Right lobe of liver (tissue), 4 donors: Measurements from ENCODE around the gene GPR84.

ENCODE experiments used
- POLR2A ChIP-seq: fragments of 450-650 bp; IDR thresholded peaks from one replicate; pipeline ENCODE4 v1.6.1; 2017; ENCODE audit warnings: antibody characterized with exemption, mild to moderate bottlenecking
- TF ChIP-seq, protein P1 (sequence below), 4 donors: fragments of 200-600 bp in 3 of 4; fragments of 450-650 bp in 1 of 4; IDR thresholded peaks; one replicate each; pipeline versions ENCODE4 v1.5.1 to v1.8.0; 2016 to 2022; ENCODE audit warnings: antibody characterized with exemption in 4 of 4, mild to moderate bottlenecking in 2 of 4
- donor health status: DM: no; HTN: no; CAD: no.
- donor health status: DM: no; HTN: no; CAD: no.
- donor health status: DM: no; HTN: yes; CAD: no.

DNA sequence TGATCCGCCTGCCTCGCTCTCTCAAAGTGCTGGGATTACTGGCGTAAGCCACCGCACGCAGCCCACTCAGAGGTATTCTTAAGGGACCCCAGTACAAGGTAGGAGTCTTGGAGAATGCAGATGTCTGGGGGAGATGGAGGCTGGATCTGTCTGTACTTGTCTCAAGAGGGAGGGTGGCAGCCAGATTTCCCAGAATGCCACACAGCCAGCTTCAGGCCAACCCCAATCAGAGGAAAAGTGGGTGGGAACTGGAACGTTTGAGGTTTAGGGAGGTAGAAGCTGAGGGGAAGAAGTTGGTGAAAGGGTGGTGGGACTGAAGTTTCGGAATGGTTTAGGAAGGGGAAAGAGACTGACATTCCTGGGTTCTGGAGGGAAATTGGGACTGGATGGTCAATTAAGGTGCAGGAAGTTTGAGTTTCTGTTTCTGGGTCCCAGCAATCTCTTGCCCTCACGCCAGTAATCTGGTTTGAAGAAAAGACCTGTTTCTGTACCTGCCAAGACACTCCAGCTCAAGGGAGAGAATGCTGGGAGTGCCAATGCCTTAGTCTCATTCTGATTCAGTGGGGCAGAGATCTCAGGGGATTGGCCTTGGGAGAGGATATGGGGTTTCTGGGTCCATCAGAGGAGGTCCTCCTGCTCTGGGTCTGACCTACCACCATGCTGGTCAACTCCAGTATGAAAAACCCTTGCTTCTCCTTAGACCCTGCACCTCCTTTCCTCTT lies 28.4 kb upstream of the GPR84 start:
- TF ChIP-seq POLR2A, result no peak
- TF ChIP-seq, protein P1, sequence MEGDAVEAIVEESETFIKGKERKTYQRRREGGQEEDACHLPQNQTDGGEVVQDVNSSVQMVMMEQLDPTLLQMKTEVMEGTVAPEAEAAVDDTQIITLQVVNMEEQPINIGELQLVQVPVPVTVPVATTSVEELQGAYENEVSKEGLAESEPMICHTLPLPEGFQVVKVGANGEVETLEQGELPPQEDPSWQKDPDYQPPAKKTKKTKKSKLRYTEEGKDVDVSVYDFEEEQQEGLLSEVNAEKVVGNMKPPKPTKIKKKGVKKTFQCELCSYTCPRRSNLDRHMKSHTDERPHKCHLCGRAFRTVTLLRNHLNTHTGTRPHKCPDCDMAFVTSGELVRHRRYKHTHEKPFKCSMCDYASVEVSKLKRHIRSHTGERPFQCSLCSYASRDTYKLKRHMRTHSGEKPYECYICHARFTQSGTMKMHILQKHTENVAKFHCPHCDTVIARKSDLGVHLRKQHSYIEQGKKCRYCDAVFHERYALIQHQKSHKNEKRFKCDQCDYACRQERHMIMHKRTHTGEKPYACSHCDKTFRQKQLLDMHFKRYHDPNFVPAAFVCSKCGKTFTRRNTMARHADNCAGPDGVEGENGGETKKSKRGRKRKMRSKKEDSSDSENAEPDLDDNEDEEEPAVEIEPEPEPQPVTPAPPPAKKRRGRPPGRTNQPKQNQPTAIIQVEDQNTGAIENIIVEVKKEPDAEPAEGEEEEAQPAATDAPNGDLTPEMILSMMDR (IDR thresholded peaks at IDR 0.05), result no peak
